Sigmoid colon (tissue), 7 donors: ENCODE results near the gene DMXL2. TPM values are rescaled to one million over a fixed set of nuclear protein-coding genes. Genes with fewer than 3 reads are reported as not detected.
"Not testable (repeated sequence)": the region's sequence is repeated elsewhere in the genome, so short reads cannot be mapped to it uniquely, and the experiment has no call there.

ENCODE experiments used
- DNase-seq: peaks from one replicate; pipeline ENCODE4 v3.0.0-alpha.2; 2019
- H3K27ac ChIP-seq, 4 donors: fragments of 200-600 bp; sonication (generic); one replicate each; pipeline ENCODE4 v1.5.1; 2016 to 2019; ENCODE audit warnings: mild to moderate bottlenecking in 1 of 4
- H3K27me3 ChIP-seq, 3 donors: fragments of 200-600 bp; sonication (generic); one replicate each; pipeline ENCODE4 v1.5.1; 2019; ENCODE audit warnings: mild to moderate bottlenecking in 1 of 3
- H3K36me3 ChIP-seq, 4 donors: fragments of 200-600 bp; sonication (generic); one replicate each; pipeline ENCODE4 v1.5.1; 2016 to 2019
- H3K4me1 ChIP-seq, 4 donors: fragments of 200-600 bp; sonication (generic); one replicate each; pipeline ENCODE4 v1.5.1; 2017 to 2019
- H3K4me3 ChIP-seq, 4 donors: fragments of 200-600 bp; sonication (generic); one replicate each; pipeline ENCODE4 v1.5.1; 2017 to 2019; ENCODE audit warnings: mild to moderate bottlenecking in 2 of 4, moderate library complexity in 1 of 4
- H3K9me3 ChIP-seq, 4 donors: fragments of 200-600 bp in 3 of 4; sonication (generic) in 3 of 4; one replicate each; pipeline versions ENCODE4 v1.5.1 to v1.6.1; 2013 to 2019
- CTCF ChIP-seq, 4 experiments: fragments of 450-650 bp in 3 of 4; fragments of 200-600 bp in 1 of 4; IDR thresholded peaks; one replicate each; pipeline ENCODE4 v1.5.1; 2016 to 2019; ENCODE audit warnings: antibody characterized with exemption in 4 of 4, mild to moderate bottlenecking in 3 of 4, moderate library complexity in 2 of 4
- EP300 ChIP-seq, 4 donors: sonication (generic); formaldehyde crosslinking; IDR thresholded peaks; one replicate each; pipeline ENCODE4 v1.6.1; 2017; ENCODE audit warnings: antibody characterized with exemption in 4 of 4
- POLR2A ChIP-seq, 2 donors: fragments of 450-650 bp; IDR thresholded peaks; one replicate each; pipeline ENCODE4 v1.6.1; 2016; ENCODE audit warnings: antibody characterized with exemption in 2 of 2, mild to moderate bottlenecking in 2 of 2, moderate library complexity in 2 of 2
- POLR2AphosphoS5 ChIP-seq, 4 donors: sonication (generic); formaldehyde crosslinking; IDR thresholded peaks; one replicate each; pipeline ENCODE4 v1.6.1; 2017; ENCODE audit warnings: antibody characterized with exemption in 4 of 4
- WGBS, 2 donors: extraction: QIAGEN DNeasy Blood & Tissue Kit; methylation state at CpG; one replicate each; pipeline ENCODE4 v1.1.7; 2013; 5-methylcytosine and 5-hydroxymethylcytosine counted together
- intact Hi-C: fragments of 100-400 bp; cut with DNase I; formaldehyde crosslinking; loops from one replicate; pipeline ENCODE4 v1.15.1; 2023
- polyA plus RNA-seq, 3 donors: library from polyadenylated mRNA; stranded (reverse); fragments of 200-250 nt; gene quantifications; one replicate each; pipeline ENCODE4 v1.2.3, GENCODE V29; 2013
- total RNA-seq, 4 donors: library from RNA; depleted of rRNA; stranded (reverse); fragments of >200 nt; gene quantifications; one replicate each; pipeline ENCODE4 v1.1.0, GENCODE V29; 2016
- donor health status: healthy with polysubstance abuse.
- donor health status: Bipolar disorder and iron deficiency.
- donor health status: healthy.

The DMXL2 gene
- total and polyA plus RNA-seq, 7 donors: 5.5 to 64.5 (median 34.6) TPM

GRCh38 chr15:51661072-51661471, 38.5 kb upstream of the DMXL2 start:
- H3K27me3 ChIP-seq: no peaks in the 10 kb centered on the region
- no peaks in the 10 kb centered on the region for H3K36me3 ChIP-seq
- H3K4me3 ChIP-seq: no peak overlapping the region
- TF ChIP-seq EP300 (IDR thresholded peaks at IDR 0.05) (no peak), POLR2A (IDR thresholded peaks at IDR 0.05) (no peak), POLR2AphosphoS5 (IDR thresholded peaks at IDR 0.05) (no peak), CTCF (IDR thresholded peaks at IDR 0.05) (no peak)
- no peaks in the 10 kb centered on the region for H3K9me3 ChIP-seq
- 89 to 93% methylated on average over 2 of the region's 2 CpGs for WGBS, 2 donors
- no peak overlapping the region for H3K27ac ChIP-seq
- no peak for DNase-seq
- intact Hi-C loops: no loop called here
- H3K4me1 ChIP-seq: no peaks in the 10 kb centered on the region

GRCh38 chr15:51658664-51659063, 36.1 kb upstream of the DMXL2 start:
- WGBS, 2 donors: 83 to 84% methylated on average over 3 of the region's 3 CpGs
- no peaks in the 10 kb centered on the region for H3K4me1 ChIP-seq
- no peaks in the 10 kb centered on the region for H3K36me3 ChIP-seq
- intact Hi-C loops: no loop called here
- TF ChIP-seq POLR2A (IDR thresholded peaks at IDR 0.05) (no peak), EP300 (IDR thresholded peaks at IDR 0.05) (no peak), CTCF (IDR thresholded peaks at IDR 0.05) (no peak), POLR2AphosphoS5 (IDR thresholded peaks at IDR 0.05) (no peak)
- no peaks in the 10 kb centered on the region for H3K9me3 ChIP-seq
- no peaks in the 10 kb centered on the region for H3K27me3 ChIP-seq
- no peak overlapping the region for H3K27ac ChIP-seq
- H3K4me3 ChIP-seq: no peak overlapping the region
- DNase-seq: no peak

GRCh38 chr15:51655401-51656057, 33.0 kb upstream of the DMXL2 start:
- H3K27me3 ChIP-seq, H3K36me3 ChIP-seq, H3K4me1 ChIP-seq, intact Hi-C loops, H3K9me3 ChIP-seq, H3K4me3 ChIP-seq, H3K27ac ChIP-seq, DNase-seq: not testable (repeated sequence)
- 94% methylated on average over 24 of the region's 24 CpGs for WGBS, 2 donors

- 90 to 92% methylated on average over 5 of the region's 5 CpGs for WGBS, 2 donors
- TF ChIP-seq POLR2A (IDR thresholded peaks at IDR 0.05): no peak
- TF ChIP-seq CTCF (IDR thresholded peaks at IDR 0.05): no peak
- TF ChIP-seq POLR2AphosphoS5 (IDR thresholded peaks at IDR 0.05): no peak
- no peak for TF ChIP-seq EP300 (IDR thresholded peaks at IDR 0.05)
- DNase-seq: no peak
- H3K4me1 ChIP-seq: no peaks in the 10 kb centered on the region
- no peaks in the 10 kb centered on the region for H3K27me3 ChIP-seq
- no peak overlapping the region for H3K4me3 ChIP-seq
- no peaks in the 10 kb centered on the region for H3K9me3 ChIP-seq
- H3K36me3 ChIP-seq: no peaks in the 10 kb centered on the region
- intact Hi-C loops: no loop called here
- no peak overlapping the region for H3K27ac ChIP-seq
Measured at GRCh38 chr15:51652084-51652668, 29.6 kb upstream of the DMXL2 start.

- intact Hi-C loops: loop anchor here (1.0 kb wide), 1 partner anchor 126 kb away; no protein-coding TSS in a partner anchor
- WGBS, 2 donors: 43 to 45% methylated on average over 4 of the region's 4 CpGs
Measured at GRCh38 chr15:51649659-51650521, 27.3 kb upstream of the DMXL2 start.

GRCh38 chr15:51648643-51649042, 26.1 kb upstream of the DMXL2 start:
- H3K4me1 ChIP-seq, DNase-seq, H3K9me3 ChIP-seq, H3K4me3 ChIP-seq, H3K27ac ChIP-seq, H3K36me3 ChIP-seq, H3K27me3 ChIP-seq, intact Hi-C loops: not testable (repeated sequence)
- WGBS, 2 donors: 81 to 84% methylated on average over 4 of the region's 4 CpGs

More at GRCh38 chr15:51649659-51650521, 27.3 kb upstream of the DMXL2 start:
- Histone ChIP-seq H3K9me3 (no peaks in the 10 kb centered on the region), H3K36me3 (no peaks in the 10 kb centered on the region), H3K4me1 (no peaks in the 10 kb centered on the region), H3K27ac (no peak overlapping the region), H3K4me3 (no peak overlapping the region), H3K27me3 (no peaks in the 10 kb centered on the region)
- TF ChIP-seq CTCF (IDR thresholded peaks at IDR 0.05): peak; percentile 62 to 79 (median 68)
- no peak for TF ChIP-seq POLR2AphosphoS5 (IDR thresholded peaks at IDR 0.05)
- no peak for DNase-seq

GRCh38 chr15:51648101-51648500, 25.5 kb upstream of the DMXL2 start:
- intact Hi-C loops, H3K27me3 ChIP-seq, H3K27ac ChIP-seq, H3K9me3 ChIP-seq, DNase-seq, H3K36me3 ChIP-seq, H3K4me1 ChIP-seq, H3K4me3 ChIP-seq: not testable (repeated sequence)
- whole genome bisulfite sequencing, 2 donors: 50 to 89% methylated on average over 1 of the region's 1 CpG
